Testis (tissue), 3 donors: ENCODE results near the gene DCXR. TPM values are rescaled to one million over a fixed set of nuclear protein-coding genes. Genes with fewer than 3 reads are reported as not detected.

ENCODE experiments used
- DNase-seq: peaks from one replicate; pipeline ENCODE4 v3.0.0-alpha.2; 2019
- H3K27ac ChIP-seq, 2 donors: fragments of 200-600 bp; sonication (generic); one replicate each; pipeline ENCODE4 v1.5.1; 2019
- H3K27me3 ChIP-seq: fragments of 200-600 bp; sonication (generic); one replicate; pipeline ENCODE4 v1.5.1; 2019
- H3K36me3 ChIP-seq: fragments of 200-600 bp; sonication (generic); one replicate; pipeline ENCODE4 v1.5.1; 2017; ENCODE audit warnings: low read depth; ENCODE audit errors: missing control alignments
- H3K4me1 ChIP-seq: fragments of 200-600 bp; sonication (generic); one replicate; pipeline ENCODE4 v1.5.1; 2019
- H3K4me3 ChIP-seq, 2 donors: fragments of 200-600 bp; sonication (generic); one replicate each; pipeline ENCODE4 v1.5.1; 2017 to 2019
- H3K9me3 ChIP-seq: fragments of 200-600 bp; sonication (generic); one replicate; pipeline ENCODE4 v1.5.1; 2017
- CTCF ChIP-seq, 3 experiments: fragments of 450-650 bp in 2 of 3; fragments of 200-600 bp in 1 of 3; sonication (generic) in 1 of 3; IDR thresholded peaks; one replicate each; pipeline ENCODE4 v1.5.1; 2016 to 2019; ENCODE audit warnings: antibody characterized with exemption in 3 of 3, mild to moderate bottlenecking in 2 of 3, moderate library complexity in 1 of 3
- POLR2A ChIP-seq: fragments of 450-650 bp; IDR thresholded peaks from one replicate; pipeline ENCODE4 v1.6.1; 2017; ENCODE audit warnings: antibody characterized with exemption, mild to moderate bottlenecking, moderate library complexity
- WGBS, 2 donors: methylation state at CpG; one replicate each; pipeline ENCODE4 v1.1.5; 2018; 5-methylcytosine and 5-hydroxymethylcytosine counted together
- intact Hi-C: fragments of 100-400 bp; cut with DNase I; formaldehyde crosslinking; loops from one replicate; pipeline ENCODE4 v1.15.1; 2023; ENCODE audit warnings: low total_unique reads
- polyA plus RNA-seq: library from polyadenylated mRNA; stranded (reverse); fragments of 350-450 nt; fragmentation: Illumina TruSeq; extraction: RNeasy Lipid Tissue Mini Kit (QIAGEN cat#74804); gene quantifications from one replicate; pipeline ENCODE4 v1.2.3, GENCODE V29; 2014; ENCODE audit warnings: low read depth, low replicate concordance; ENCODE audit not compliant: insufficient read depth
- total RNA-seq, 2 donors: library from RNA; depleted of rRNA; stranded (reverse); fragments of >200 nt; gene quantifications; one replicate each; pipeline ENCODE4 v1.2.3, GENCODE V29; 2016

Gene DCXR
- total and polyA plus RNA-seq, 3 donors from 2014 or later = 109 to 188 (median 134) TPM

- TF ChIP-seq CTCF (IDR thresholded peaks at IDR 0.05) (no peak), POLR2A (no peak)
- Histone ChIP-seq H3K36me3 (no peaks in the 10 kb centered on the region), H3K9me3 (no peaks in the 10 kb centered on the region), H3K27me3 (no peaks in the 10 kb centered on the region), H3K27ac (no peak overlapping the region), H3K4me3 (no peak overlapping the region), H3K4me1 (peaks cover 11% of the 10 kb centered on the region)
- 91 to 94% methylated on average over 7 to 16 of the region's 16 CpGs for WGBS, 2 donors
- intact Hi-C loops = no loop called here
- DNase-seq = no peak
Observed at GRCh38 chr17:82049521-82049971, 12.0 kb upstream of the DCXR start.

GRCh38 chr17:82049106-82049505 is 11.6 kb upstream of the DCXR start:
- no peak for DNase-seq
- TF ChIP-seq CTCF (IDR thresholded peaks at IDR 0.05) = no peak
- TF ChIP-seq POLR2A = no peak
- no peaks in the 10 kb centered on the region for H3K27me3 ChIP-seq
- H3K4me3 ChIP-seq = no peak overlapping the region
- peaks cover 11% of the 10 kb centered on the region for H3K4me1 ChIP-seq
- H3K36me3 ChIP-seq = no peaks in the 10 kb centered on the region
- no peaks in the 10 kb centered on the region for H3K9me3 ChIP-seq
- 82 to 89% methylated on average over 5 to 8 of the region's 8 CpGs for WGBS, 2 donors
- intact Hi-C loops = no loop called here
- H3K27ac ChIP-seq = no peak overlapping the region

GRCh38 chr17:82048571-82048971 is 11.1 kb upstream of the DCXR start:
- no peak for DNase-seq
- WGBS, 2 donors = 78 to 86% methylated on average over 17 to 20 of the region's 20 CpGs
- Histone ChIP-seq H3K9me3 (no peaks in the 10 kb centered on the region), H3K4me1 (peaks cover 11% of the 10 kb centered on the region), H3K27ac (no peak overlapping the region), H3K27me3 (no peaks in the 10 kb centered on the region), H3K36me3 (no peaks in the 10 kb centered on the region), H3K4me3 (no peak overlapping the region)
- intact Hi-C loops = no loop called here
- TF ChIP-seq CTCF (IDR thresholded peaks at IDR 0.05) (no peak), POLR2A (no peak)

- TF ChIP-seq POLR2A = no peak
- TF ChIP-seq CTCF (IDR thresholded peaks at IDR 0.05) = no peak
- Histone ChIP-seq H3K4me3 (no peak overlapping the region), H3K9me3 (no peaks in the 10 kb centered on the region), H3K27ac (no peak overlapping the region), H3K27me3 (no peaks in the 10 kb centered on the region), H3K36me3 (no peaks in the 10 kb centered on the region), H3K4me1 (peaks cover 7% of the 10 kb centered on the region)
- WGBS, 2 donors = 87 to 91% methylated on average over 15 to 25 of the region's 25 CpGs
- no peak for DNase-seq
- intact Hi-C loops = no loop called here
Observed at GRCh38 chr17:82047914-82048570, 10.5 kb upstream of the DCXR start.

- no peak for DNase-seq
- Histone ChIP-seq H3K27me3 (no peaks in the 10 kb centered on the region), H3K9me3 (no peaks in the 10 kb centered on the region), H3K36me3 (no peaks in the 10 kb centered on the region), H3K27ac (no peak overlapping the region), H3K4me3 (no peak overlapping the region), H3K4me1 (peaks cover under 1% of the 10 kb centered on the region)
- no peak for TF ChIP-seq POLR2A
- TF ChIP-seq CTCF (IDR thresholded peaks at IDR 0.05) = no peak
- intact Hi-C loops = no loop called here
- WGBS, 2 donors = 81 to 89% methylated on average over 24 of the region's 24 CpGs
Observed at GRCh38 chr17:82047379-82047778, 9.9 kb upstream of the DCXR start.
